HG02763 (cell line): ENCODE results near the gene ROBO2.

ENCODE experiments used
- ATAC-seq: cut with Tn5 transposase; IDR thresholded peaks from one replicate; pipeline ENCODE4 v1.9.1; 2021; ENCODE audit warnings: mild to moderate bottlenecking, moderate library complexity; ENCODE audit not compliant: unreplicated experiment

ROBO2 gene

GRCh38 chr3:77626157-77626556, 586.3 kb downstream of the ROBO2 start:
- ATAC-seq = no peak

GRCh38 chr3:77648214-77648613, 608.3 kb downstream of the ROBO2 start:
- no peak for ATAC-seq

DNA sequence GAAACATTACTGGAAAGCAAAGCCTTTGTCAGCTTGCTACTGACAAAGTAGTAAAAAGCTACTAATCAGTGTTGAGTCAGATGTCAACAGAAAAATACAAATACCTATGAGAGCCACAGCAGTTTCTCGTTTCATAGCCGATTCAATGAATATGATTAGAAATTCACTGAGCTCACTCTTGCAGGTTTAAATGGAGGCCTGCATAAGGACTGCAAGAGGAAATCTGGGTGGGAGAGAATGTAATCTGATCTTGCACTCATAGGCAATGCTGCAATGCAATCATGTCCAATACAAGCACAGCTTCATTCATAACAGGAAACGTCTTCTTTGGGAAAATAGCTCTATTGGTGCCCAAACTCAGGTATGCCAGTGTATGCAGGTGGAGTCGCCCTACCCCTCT, 608.8 kb downstream of the ROBO2 start:
- ATAC-seq = no peak

DNA sequence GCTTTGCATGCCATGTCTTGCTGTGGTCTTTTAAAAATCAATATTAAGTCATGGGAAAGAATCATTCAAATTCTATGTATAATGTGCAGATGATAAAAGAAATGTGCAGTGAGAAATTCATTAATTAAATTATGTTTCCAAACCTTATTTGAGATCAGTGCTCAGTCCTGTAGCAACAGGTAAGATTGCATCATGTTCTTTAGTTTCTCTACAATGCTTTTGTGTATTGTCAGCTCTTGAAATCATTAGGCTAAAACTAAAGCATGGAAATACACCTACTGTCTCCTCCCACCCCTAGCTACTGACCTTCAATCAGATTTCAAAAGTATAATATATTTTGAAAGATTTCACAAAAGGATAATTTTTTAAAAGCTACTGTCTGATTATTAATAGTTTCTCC, 612.7 kb downstream of the ROBO2 start:
- no peak for ATAC-seq

- no peak for ATAC-seq
These were observed 615.5 kb downstream of the ROBO2 start for GRCh38 chr3:77655396-77655795.

DNA sequence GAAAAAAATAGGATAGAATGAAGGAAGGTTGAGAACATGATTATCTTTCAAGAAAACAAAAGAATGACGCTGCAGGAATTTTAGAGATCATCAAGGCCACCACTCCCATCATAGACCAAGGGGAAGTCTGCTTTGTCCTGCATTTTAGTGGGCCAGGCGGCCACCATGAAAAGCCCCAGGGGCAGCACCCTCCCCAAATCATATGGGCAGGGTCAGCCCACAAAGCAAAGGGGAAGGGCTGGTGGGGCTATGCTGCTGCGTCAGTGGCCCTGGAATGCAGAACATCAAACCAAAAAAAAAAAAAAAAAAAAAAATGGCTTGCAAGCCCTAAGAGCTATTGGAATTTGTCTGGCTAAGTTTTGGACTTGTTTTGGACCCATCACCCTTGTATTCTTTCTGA, 620.8 kb downstream of the ROBO2 start:
- no peak for ATAC-seq

- ATAC-seq = no peak
These were observed 628.0 kb downstream of the ROBO2 start for GRCh38 chr3:77667901-77668300.

DNA sequence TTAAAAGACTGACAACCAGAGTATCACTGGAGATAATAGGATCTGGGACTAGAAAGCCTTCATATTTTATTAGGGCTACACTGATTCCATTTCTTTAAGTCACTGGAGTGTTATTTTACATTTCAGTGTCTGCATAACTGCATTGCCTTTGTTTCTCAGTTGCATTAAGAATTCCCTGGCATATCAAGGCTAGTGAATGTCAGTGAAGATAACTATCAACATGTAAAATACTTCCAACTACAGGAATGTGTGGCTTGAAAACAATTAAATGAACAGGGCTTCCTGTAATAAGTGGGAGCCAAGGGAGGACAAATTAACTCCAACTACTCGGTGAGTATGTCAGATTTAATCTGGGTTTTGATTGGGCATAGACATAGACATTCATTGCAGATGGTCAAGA, 628.5 kb downstream of the ROBO2 start:
- ATAC-seq = no peak

DNA sequence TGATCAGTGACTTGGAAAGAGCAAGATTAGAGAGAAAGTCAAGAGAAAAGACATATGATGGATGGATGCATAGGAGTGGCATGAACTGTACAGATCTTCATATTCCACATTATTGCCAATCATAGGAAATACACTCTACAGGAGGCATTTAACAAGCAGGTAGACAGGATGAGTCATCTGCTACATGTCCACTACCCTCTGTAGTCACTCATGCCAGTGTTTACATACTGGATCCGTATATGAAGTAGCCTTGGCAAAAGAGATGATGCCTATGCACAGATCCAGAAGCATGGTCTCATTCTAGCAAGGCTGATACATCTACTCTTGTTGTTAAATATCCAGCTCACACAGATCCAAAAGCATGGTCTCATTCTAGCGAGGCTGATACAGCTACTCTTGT, 632.1 kb downstream of the ROBO2 start:
- no peak for ATAC-seq

DNA sequence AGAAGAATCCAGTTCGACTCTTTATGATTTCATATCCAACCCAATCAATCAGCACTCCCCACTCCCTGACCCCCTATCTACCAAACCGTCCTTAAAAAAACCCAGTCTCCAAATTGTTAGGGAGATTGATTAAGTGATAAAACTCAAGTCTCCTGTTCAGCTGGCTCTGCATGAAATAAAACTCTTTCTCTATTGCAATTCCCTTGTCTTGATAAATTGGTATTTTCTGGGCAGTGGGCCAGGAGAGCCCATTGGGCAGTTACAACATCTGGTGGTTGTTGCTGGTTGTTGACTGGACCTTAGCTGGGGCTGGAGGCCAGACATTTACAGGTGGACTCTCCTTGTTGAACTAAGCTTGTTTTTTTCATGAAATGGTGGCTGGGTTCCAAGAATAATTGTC, 642.3 kb downstream of the ROBO2 start:
- ATAC-seq = no peak

- ATAC-seq = no peak
These were observed 644.2 kb downstream of the ROBO2 start for GRCh38 chr3:77684115-77684514.

DNA sequence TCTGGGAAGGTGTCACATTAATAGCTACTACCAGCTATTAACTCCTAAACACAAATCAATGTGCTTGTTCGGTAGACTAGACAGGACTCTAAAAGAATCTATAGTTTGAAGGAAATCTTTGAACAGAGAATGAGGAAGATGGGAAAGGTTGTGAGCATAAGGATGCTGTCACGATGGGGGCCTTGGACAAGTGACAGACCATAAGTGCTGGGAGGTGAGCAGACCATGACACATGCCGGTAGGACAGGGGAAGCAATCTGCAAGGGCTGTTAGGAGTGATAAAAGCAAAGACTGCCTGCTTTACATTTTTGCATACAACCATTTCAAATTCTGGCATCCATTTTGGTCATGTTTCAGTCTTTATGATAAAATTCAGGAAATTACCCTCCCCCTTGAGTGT, 645.8 kb downstream of the ROBO2 start:
- no peak for ATAC-seq

DNA sequence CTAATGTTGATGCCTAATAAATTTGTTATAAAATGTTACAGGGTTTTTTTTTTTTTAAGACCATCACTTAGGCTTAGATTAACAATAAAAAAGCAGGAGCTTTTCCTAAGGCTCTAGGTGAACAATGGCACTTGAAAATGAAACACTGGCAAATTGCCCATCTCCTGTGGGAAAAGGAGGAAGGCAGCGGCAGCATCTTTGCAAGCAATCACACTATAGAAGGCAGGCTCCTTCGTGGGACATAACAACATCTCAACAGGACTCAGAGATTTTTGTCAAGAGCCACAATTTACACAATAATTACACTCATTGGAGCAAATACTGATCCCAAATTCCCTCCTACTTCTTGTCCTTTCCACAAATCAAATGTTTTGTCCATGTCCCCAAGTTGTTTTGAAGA, 646.7 kb downstream of the ROBO2 start:
- ATAC-seq = no peak

DNA sequence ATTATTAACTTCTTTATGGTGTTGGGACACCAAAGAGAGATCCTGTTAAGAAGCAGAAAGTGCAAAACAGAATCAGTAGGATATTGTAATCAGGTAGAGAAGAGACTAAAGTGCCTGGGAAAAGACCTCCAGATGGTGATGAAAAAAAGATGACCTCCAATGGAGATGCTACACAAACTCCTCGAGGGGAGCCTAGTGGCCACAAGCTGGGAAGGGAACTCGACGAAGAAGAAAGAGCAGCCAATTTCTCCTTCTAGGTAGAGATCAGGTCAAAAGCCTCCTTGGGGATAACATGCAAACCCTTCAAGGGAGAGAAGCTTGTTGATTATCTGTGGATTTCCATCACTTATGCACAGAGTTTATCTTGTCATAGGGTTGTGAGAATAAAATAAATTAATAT, 647.6 kb downstream of the ROBO2 start:
- ATAC-seq = no peak

DNA sequence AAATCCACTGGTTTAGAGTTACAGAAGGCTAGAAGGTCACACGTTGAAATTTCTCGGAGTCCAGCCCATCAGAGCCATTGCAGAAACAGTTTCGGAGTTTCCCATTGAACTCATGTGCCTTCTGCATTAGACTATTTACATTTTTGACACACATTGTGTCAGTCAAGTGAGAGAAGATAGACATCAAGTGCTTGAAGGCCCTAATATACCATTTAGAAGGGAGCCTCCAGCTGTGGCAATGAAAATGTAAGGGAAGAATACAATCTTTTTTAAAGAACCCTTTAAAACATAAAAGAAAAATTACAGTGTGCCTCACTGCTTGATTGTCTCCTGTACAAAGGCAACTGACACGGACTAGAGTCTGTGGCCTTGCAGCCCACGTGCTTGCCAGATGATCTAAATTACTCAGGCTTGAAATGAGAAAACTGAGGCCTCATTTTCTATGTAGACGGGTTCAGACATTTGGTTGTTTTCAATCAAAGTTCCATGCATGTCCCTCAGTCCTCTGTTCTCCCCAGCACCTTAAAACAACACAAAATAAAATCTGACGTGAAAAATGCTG, 650.5 kb downstream of the ROBO2 start:
- ATAC-seq = no peak

- ATAC-seq = no peak
These were observed 653.2 kb downstream of the ROBO2 start for GRCh38 chr3:77693147-77693546.

- no peak for ATAC-seq
These were observed 659.3 kb downstream of the ROBO2 start for GRCh38 chr3:77699125-77699691.
